ENCODE data around the gene SLC45A2.
"Not testable (repeated sequence)": the region's sequence is repeated elsewhere in the genome, so short reads cannot be mapped to it uniquely, and the experiment has no call there.

The SLC45A2 gene

GRCh38 chr5:34016222-34016621, 31.7 kb upstream of the SLC45A2 start:
- no peak for TF ChIP-seq TAF1 (IDR thresholded peaks at IDR 0.05; ENCODE audit: borderline replicate concordance, low read depth, low read length)
- TF ChIP-seq POLR2A (IDR thresholded peaks at IDR 0.05; ENCODE audit: low read depth, low read length), result no peak
- no peak for TF ChIP-seq POLR2AphosphoS5 (IDR thresholded peaks at IDR 0.05; ENCODE audit: low read depth, low read length)
- DNase-seq (ENCODE audit: insufficient read length) (no peak), FAIRE-seq (no peak)

- TF ChIP-seq POLR2A (IDR thresholded peaks at IDR 0.05; ENCODE audit: low read depth, low read length) (no peak), POLR2AphosphoS5 (IDR thresholded peaks at IDR 0.05; ENCODE audit: low read depth, low read length) (no peak), TAF1 (IDR thresholded peaks at IDR 0.05; ENCODE audit: borderline replicate concordance, low read depth, low read length) (no peak)
- DNase-seq (ENCODE audit: insufficient read length) (no peak), FAIRE-seq (no peak)
These were observed 30.8 kb upstream of the SLC45A2 start for GRCh38 chr5:34015120-34015822.

- no peak for TF ChIP-seq POLR2AphosphoS5 (IDR thresholded peaks at IDR 0.05; ENCODE audit: low read depth, low read length)
- FAIRE-seq, result no peak
- no peak for DNase-seq (ENCODE audit: insufficient read length)
These were observed 30.1 kb upstream of the SLC45A2 start for GRCh38 chr5:34014626-34015025.

- TF ChIP-seq POLR2A (IDR thresholded peaks at IDR 0.05; ENCODE audit: low read depth, low read length) (no peak), TAF1 (IDR thresholded peaks at IDR 0.05; ENCODE audit: borderline replicate concordance, low read depth, low read length) (no peak), POLR2AphosphoS5 (IDR thresholded peaks at IDR 0.05; ENCODE audit: low read depth, low read length) (no peak)
- FAIRE-seq (no peak), DNase-seq (ENCODE audit: insufficient read length) (no peak)
These were observed 29.1 kb upstream of the SLC45A2 start for GRCh38 chr5:34013547-34013946.

- no peak for DNase-seq (ENCODE audit: insufficient read length)
- no peak for FAIRE-seq
- TF ChIP-seq POLR2A (IDR thresholded peaks at IDR 0.05; ENCODE audit: low read depth, low read length) (no peak), POLR2AphosphoS5 (IDR thresholded peaks at IDR 0.05; ENCODE audit: low read depth, low read length) (no peak), TAF1 (IDR thresholded peaks at IDR 0.05; ENCODE audit: borderline replicate concordance, low read depth, low read length) (no peak)
These were observed 28.3 kb upstream of the SLC45A2 start for GRCh38 chr5:34012791-34013190.

GRCh38 chr5:34011536-34011935, 27.0 kb upstream of the SLC45A2 start:
- TF ChIP-seq POLR2AphosphoS5 (IDR thresholded peaks at IDR 0.05; ENCODE audit: low read depth, low read length), result no peak
- no peak for TF ChIP-seq POLR2A (IDR thresholded peaks at IDR 0.05; ENCODE audit: low read depth, low read length)
- TF ChIP-seq TAF1 (IDR thresholded peaks at IDR 0.05; ENCODE audit: borderline replicate concordance, low read depth, low read length), result no peak
- FAIRE-seq, result no peak
- no peak for DNase-seq (ENCODE audit: insufficient read length)

GRCh38 chr5:34010146-34010545, 25.7 kb upstream of the SLC45A2 start:
- not testable (repeated sequence) for DNase-seq (ENCODE audit: insufficient read length); FAIRE-seq

- TF ChIP-seq POLR2AphosphoS5 (IDR thresholded peaks at IDR 0.05; ENCODE audit: low read depth, low read length), result no peak
- TF ChIP-seq TAF1 (IDR thresholded peaks at IDR 0.05; ENCODE audit: borderline replicate concordance, low read depth, low read length), result no peak
- TF ChIP-seq POLR2A (IDR thresholded peaks at IDR 0.05; ENCODE audit: low read depth, low read length), result no peak
- DNase-seq (ENCODE audit: insufficient read length) (no peak), FAIRE-seq (no peak)
These were observed 25.1 kb upstream of the SLC45A2 start for GRCh38 chr5:34009610-34010009.

- TF ChIP-seq TAF1 (IDR thresholded peaks at IDR 0.05; ENCODE audit: borderline replicate concordance, low read depth, low read length) (no peak), POLR2AphosphoS5 (IDR thresholded peaks at IDR 0.05; ENCODE audit: low read depth, low read length) (no peak), POLR2A (IDR thresholded peaks at IDR 0.05; ENCODE audit: low read depth, low read length) (no peak)
- FAIRE-seq (peak; percentile 27), DNase-seq (ENCODE audit: insufficient read length) (no peak)
These were observed 24.3 kb upstream of the SLC45A2 start for GRCh38 chr5:34008802-34009201.

- FAIRE-seq, result peak; percentile 68
- DNase-seq (ENCODE audit: insufficient read length), result peak; percentile 79
- TF ChIP-seq POLR2AphosphoS5 (IDR thresholded peaks at IDR 0.05; ENCODE audit: low read depth, low read length) (peak; percentile 79; the same call in 1 of the 2 replicates), TAF1 (IDR thresholded peaks at IDR 0.05; ENCODE audit: borderline replicate concordance, low read depth, low read length) (peak; percentile 59), POLR2A (IDR thresholded peaks at IDR 0.05; ENCODE audit: low read depth, low read length) (peak; percentile 89)
These were observed 23.4 kb upstream of the SLC45A2 start, which contains the start of gene AMACR for GRCh38 chr5:34007621-34008600. Gene AMACR (minus strand): TSS chr5:34008050. CDS start chr5:34008019, 31 bp downstream.

GRCh38 chr5:34007201-34007620, 22.7 kb upstream of the SLC45A2 start:
- no peak for TF ChIP-seq POLR2A (IDR thresholded peaks at IDR 0.05; ENCODE audit: low read depth, low read length)
- no peak for TF ChIP-seq TAF1 (IDR thresholded peaks at IDR 0.05; ENCODE audit: borderline replicate concordance, low read depth, low read length)
- TF ChIP-seq POLR2AphosphoS5 (IDR thresholded peaks at IDR 0.05; ENCODE audit: low read depth, low read length), result no peak
- FAIRE-seq (no peak), DNase-seq (ENCODE audit: insufficient read length) (no peak)

- TF ChIP-seq POLR2AphosphoS5 (IDR thresholded peaks at IDR 0.05; ENCODE audit: low read depth, low read length), result no peak
- TF ChIP-seq TAF1 (IDR thresholded peaks at IDR 0.05; ENCODE audit: borderline replicate concordance, low read depth, low read length), result no peak
- no peak for TF ChIP-seq POLR2A (IDR thresholded peaks at IDR 0.05; ENCODE audit: low read depth, low read length)
- DNase-seq (ENCODE audit: insufficient read length), result no peak
- no peak for FAIRE-seq
These were observed 21.2 kb upstream of the SLC45A2 start for GRCh38 chr5:34005681-34006080.

Measured in GM12892 (cell line).